Natural killer cell (primary cell): ENCODE results near the gene GPR17. TPM values are rescaled to one million over a fixed set of nuclear protein-coding genes. Genes with fewer than 3 reads are reported as not detected.

Source experiments
- ATAC-seq, 3 donors: fragments of 150-1000 bp in 2 of 3; fragments of 200-7000 bp in 1 of 3; cut with Tn5 transposase; 1 replicate in 1 of 3; 2 replicates in 2 of 3; pipeline ENCODE4 v1.10.0; 2021; ENCODE audit warnings: mild to moderate bottlenecking in 2 of 3, moderate library complexity in 2 of 3
- DNase-seq, 2 donors: peaks; one replicate each; pipeline versions ENCODE4 v3.0.0 to v3.0.0-alpha.2; 2013 to 2021; ENCODE audit warnings: mixed read lengths in 1 of 2
- H3K27ac ChIP-seq: one replicate; pipeline ENCODE4 v1.5.1; 2013; ENCODE audit warnings: mild to moderate bottlenecking, low read length
- H3K27me3 ChIP-seq: one replicate; pipeline ENCODE4 v1.6.1; 2013; ENCODE audit warnings: low read length; ENCODE audit not compliant: control insufficient read depth, insufficient read depth
- H3K36me3 ChIP-seq: one replicate; pipeline ENCODE4 v1.6.1; 2013; ENCODE audit warnings: low read length; ENCODE audit not compliant: control insufficient read depth, insufficient read depth
- H3K4me1 ChIP-seq: one replicate; pipeline ENCODE4 v1.6.1; 2013; ENCODE audit warnings: low read length; ENCODE audit not compliant: control insufficient read depth, insufficient read depth
- H3K4me3 ChIP-seq: one replicate; pipeline ENCODE4 v1.5.1; 2013; ENCODE audit warnings: low read length
- H3K9me3 ChIP-seq: one replicate; pipeline ENCODE4 v1.6.1; 2013; ENCODE audit warnings: low read length; ENCODE audit not compliant: control insufficient read depth, insufficient read depth
- H3K27ac Mint-ChIP-seq, 2 donors: one replicate each; pipeline ENCODE4 v1.8.0; 2022; ENCODE audit warnings: mild to moderate bottlenecking in 2 of 2, mixed read lengths in 2 of 2, moderate library complexity in 1 of 2
- H3K27me3 Mint-ChIP-seq, 2 donors: one replicate each; pipeline ENCODE4 v1.8.0; 2022; ENCODE audit warnings: low read depth in 2 of 2, mixed read lengths in 2 of 2
- H3K36me3 Mint-ChIP-seq: one replicate; pipeline ENCODE4 v1.8.0; 2022; ENCODE audit warnings: mixed read lengths
- H3K4me1 Mint-ChIP-seq, 2 donors: one replicate each; pipeline ENCODE4 v1.8.0; 2022; ENCODE audit warnings: mixed read lengths in 2 of 2
- H3K4me3 Mint-ChIP-seq: one replicate; pipeline ENCODE4 v1.8.0; 2022; ENCODE audit warnings: mild to moderate bottlenecking, moderate library complexity, mixed read lengths
- H3K9me3 Mint-ChIP-seq, 2 donors: one replicate each; pipeline ENCODE4 v1.8.0; 2022; ENCODE audit warnings: mixed read lengths in 2 of 2
- CTCF ChIP-seq: fragments of 200-600 bp; IDR thresholded peaks from one replicate; pipeline ENCODE4 v1.8.0; 2022; ENCODE audit warnings: antibody characterized with exemption
- WGBS: methylation state at CpG from one replicate; pipeline ENCODE4 v1.1.7; 2013; ENCODE audit warnings: missing lambda C conversion rate; ENCODE audit not compliant: insufficient coverage; 5-methylcytosine and 5-hydroxymethylcytosine counted together
- intact Hi-C: fragments of 100-400 bp; cut with micrococcal nuclease; formaldehyde crosslinking; loops from one replicate; pipeline ENCODE4 v1.14.2; 2022
- total RNA-seq, 4 donors: library from RNA; stranded (reverse); fragments of 120-200 nt in 1 of 4; gene quantifications; one replicate each; pipeline versions ENCODE4 v1.2.3 to v1.2.4, GENCODE V29; 2013 to 2022

GPR17 gene
- total RNA-seq, 3 donors from 2014 or later (not counting 1 experiment from before 2014, with no cell fraction given): not detected

DNA sequence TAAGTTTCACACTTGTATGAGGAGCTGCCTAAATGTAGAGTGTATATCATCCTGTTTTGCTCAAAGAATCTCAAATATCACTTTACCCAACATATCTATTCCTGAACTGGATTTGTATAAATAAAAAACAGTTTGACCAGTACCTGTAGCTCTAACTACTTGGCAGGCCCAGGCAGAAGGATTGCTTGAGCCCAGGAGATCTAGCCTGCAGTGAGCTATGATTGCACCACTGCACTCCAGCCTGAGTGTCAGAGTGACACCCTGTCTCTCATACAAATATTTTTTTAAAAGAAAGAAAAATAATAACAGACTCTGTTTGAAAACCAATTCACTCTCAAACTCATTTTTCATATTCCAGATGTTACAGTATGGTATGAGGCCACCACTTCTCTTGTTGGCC, 37.1 kb downstream of the GPR17 start:
- peaks cover 4% of the 10 kb centered on the region for H3K4me1 ChIP-seq
- no peaks in the 10 kb centered on the region for H3K9me3 Mint-ChIP-seq
- ATAC-seq (no peak), DNase-seq (no peak)
- H3K27ac Mint-ChIP-seq: no peak overlapping the region
- H3K36me3 Mint-ChIP-seq: no peaks in the 10 kb centered on the region
- H3K4me3 ChIP-seq: no peak overlapping the region
- TF ChIP-seq CTCF: no peak
- H3K27me3 ChIP-seq: no peaks in the 10 kb centered on the region
- intact Hi-C loops: no loop called here
- H3K4me3 Mint-ChIP-seq: no peak overlapping the region
- H3K9me3 ChIP-seq: no peaks in the 10 kb centered on the region
- no peaks in the 10 kb centered on the region for H3K36me3 ChIP-seq
- H3K27ac ChIP-seq: no peak overlapping the region
- peaks cover 20 to 47% of the 10 kb centered on the region in 2 donors for H3K27me3 Mint-ChIP-seq
- H3K4me1 Mint-ChIP-seq: peaks cover 0 to 4% of the 10 kb centered on the region in 2 donors

- Histone ChIP-seq H3K27ac (no peak overlapping the region), H3K4me1 (peaks cover 4% of the 10 kb centered on the region), H3K9me3 (no peaks in the 10 kb centered on the region), H3K27me3 (no peaks in the 10 kb centered on the region), H3K4me3 (no peak overlapping the region), H3K36me3 (no peaks in the 10 kb centered on the region)
- DNase-seq (no peak), ATAC-seq (no peak)
- intact Hi-C loops: no loop called here
- 93% methylated on average over 14 of the region's 15 CpGs for WGBS
- H3K27me3 Mint-ChIP-seq: peaks cover 15 to 40% of the 10 kb centered on the region in 2 donors
- no peaks in the 10 kb centered on the region for H3K36me3 Mint-ChIP-seq
- H3K9me3 Mint-ChIP-seq: no peaks in the 10 kb centered on the region
- no peak overlapping the region for H3K27ac Mint-ChIP-seq
- H3K4me3 Mint-ChIP-seq: no peak overlapping the region
- H3K4me1 Mint-ChIP-seq: peaks cover 0 to 4% of the 10 kb centered on the region in 2 donors
- TF ChIP-seq CTCF: no peak
Observed at GRCh38 chr2:127683757-127684156, 37.8 kb downstream of the GPR17 start.

- Mint-ChIP-seq H3K27ac (no peak overlapping the region), H3K36me3 (no peaks in the 10 kb centered on the region), H3K9me3 (no peaks in the 10 kb centered on the region), H3K4me3 (no peak overlapping the region), H3K27me3 (peaks cover 17 to 36% of the 10 kb centered on the region in 2 donors), H3K4me1 (peaks cover 0 to 4% of the 10 kb centered on the region in 2 donors)
- H3K9me3 ChIP-seq: peaks cover 5% of the 10 kb centered on the region
- H3K4me1 ChIP-seq: peaks cover 4% of the 10 kb centered on the region
- ATAC-seq (no peak), DNase-seq (no peak)
- H3K27me3 ChIP-seq: no peaks in the 10 kb centered on the region
- H3K36me3 ChIP-seq: no peaks in the 10 kb centered on the region
- TF ChIP-seq CTCF: no peak
- no peak overlapping the region for H3K4me3 ChIP-seq
- intact Hi-C loops: no loop called here
- no peak overlapping the region for H3K27ac ChIP-seq
- WGBS: 81% methylated on average over 8 of the region's 8 CpGs
Observed at GRCh38 chr2:127685410-127686080, 39.6 kb downstream of the GPR17 start.

GRCh38 chr2:127688405-127688804, 42.5 kb downstream of the GPR17 start:
- Histone ChIP-seq H3K4me3 (no peak overlapping the region), H3K27me3 (no peaks in the 10 kb centered on the region), H3K4me1 (no peaks in the 10 kb centered on the region), H3K9me3 (peaks cover 10% of the 10 kb centered on the region), H3K27ac (no peak overlapping the region), H3K36me3 (no peaks in the 10 kb centered on the region)
- Mint-ChIP-seq H3K4me1 (no peaks in the 10 kb centered on the region), H3K27me3 (peaks cover 12 to 27% of the 10 kb centered on the region in 2 donors), H3K36me3 (peaks cover 12% of the 10 kb centered on the region), H3K9me3 (peaks cover 5 to 12% of the 10 kb centered on the region in 2 donors), H3K27ac (no peak overlapping the region), H3K4me3 (no peak overlapping the region)
- ATAC-seq (no peak), DNase-seq (no peak)
- TF ChIP-seq CTCF: no peak
- intact Hi-C loops: no loop called here
- WGBS: no CpG with 5 or more reads among the region's 1 CpG
